ENCODE data around the gene NCS1.

DNA sequence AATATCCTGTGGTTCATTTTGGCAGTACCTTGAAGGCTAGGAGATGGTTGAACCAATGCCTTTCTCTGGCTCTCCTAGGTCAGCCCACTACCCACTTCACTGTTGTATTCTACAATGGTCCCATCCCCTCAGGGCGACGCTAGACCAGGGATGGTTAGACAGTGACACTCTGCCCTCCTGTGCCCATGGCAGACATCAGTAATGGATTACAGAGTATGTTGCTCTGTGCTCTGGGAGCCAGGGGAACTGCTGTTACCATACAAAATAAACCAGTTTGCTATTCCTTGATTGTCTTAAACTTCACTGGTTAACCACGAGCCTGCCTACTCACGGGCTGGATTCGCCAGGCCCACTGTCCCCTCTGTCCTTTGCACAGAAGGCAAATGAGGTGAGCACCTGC, 33.7 kb downstream of the NCS1 start:
- no peak for TF ChIP-seq POLR2A (IDR thresholded peaks at IDR 0.05)
- no peak for TF ChIP-seq POLR2AphosphoS5 (IDR thresholded peaks at IDR 0.05)
